Smooth muscle cell (in vitro differentiated cells): ENCODE measurements around the gene KMO. TPM values are rescaled to one million over a fixed set of nuclear protein-coding genes. Genes with fewer than 3 reads are reported as not detected.

Source experiments
- DNase-seq: peaks from one replicate; lab custom pipeline; 2025; ENCODE audit not compliant: unreplicated experiment; lab: John Stamatoyannopoulos, UW
- H2AFZ ChIP-seq: fragments of 200-600 bp; sonication (generic); 2 replicates; pipeline ENCODE4 v1.6.0; 2016; ENCODE audit warnings: antibody characterized with exemption, low read depth, mild to moderate bottlenecking
- H3F3A ChIP-seq: fragments of 200-600 bp; sonication (generic); 2 replicates; pipeline ENCODE4 v1.6.0; 2017; ENCODE audit warnings: antibody characterized with exemption, low read depth
- H3K27ac ChIP-seq: fragments of 200-600 bp; sonication (generic); 2 replicates; pipeline ENCODE4 v1.5.1; 2016; ENCODE audit warnings: low read depth, mild to moderate bottlenecking
- H3K27me3 ChIP-seq: fragments of 200-600 bp; sonication (generic); 2 replicates; pipeline ENCODE4 v1.6.1; 2016; ENCODE audit warnings: low read depth, mild to moderate bottlenecking
- H3K36me3 ChIP-seq: fragments of 200-600 bp; sonication (generic); 2 replicates; pipeline ENCODE4 v1.5.1; 2016; ENCODE audit warnings: low read depth
- H3K4me1 ChIP-seq: fragments of 200-600 bp; sonication (generic); 2 replicates; pipeline ENCODE4 v1.5.1; 2016; ENCODE audit warnings: low read depth
- H3K4me2 ChIP-seq: fragments of 200-600 bp; sonication (generic); 2 replicates; pipeline ENCODE4 v1.6.0; 2016; ENCODE audit warnings: mild to moderate bottlenecking
- H3K4me3 ChIP-seq: fragments of 200-600 bp; sonication (generic); 2 replicates; pipeline ENCODE4 v1.5.1; 2016; ENCODE audit warnings: mild to moderate bottlenecking
- H3K79me2 ChIP-seq: fragments of 200-600 bp; sonication (generic); 2 replicates; pipeline ENCODE4 v1.6.0; 2016; ENCODE audit warnings: low read depth, mild to moderate bottlenecking
- H3K9ac ChIP-seq: fragments of 200-600 bp; sonication (generic); 2 replicates; pipeline ENCODE4 v1.6.0; 2016; ENCODE audit warnings: low read depth
- H3K9me3 ChIP-seq: fragments of 200-600 bp; sonication (generic); replicated peaks from 2 replicates; pipeline ENCODE4 v1.5.1; 2016; ENCODE audit warnings: low read depth
- H4K20me1 ChIP-seq: fragments of 200-600 bp; sonication (generic); 2 replicates; pipeline ENCODE4 v1.6.0; 2016; ENCODE audit warnings: low read depth
- WGBS: methylation state at CpG from one replicate; pipeline ENCODE4 v1.1.7; 2016; ENCODE audit warnings: low lambda C conversion rate; 5-methylcytosine and 5-hydroxymethylcytosine counted together
- polyA plus RNA-seq: library from polyadenylated mRNA; unstranded; fragments of >200 nt; fragmentation: Nextera tagmentation; extraction: Ambion mirVana; gene quantifications from 2 replicates; pipeline ENCODE4 v1.2.1, GENCODE V29; 2016
- total RNA-seq: library from RNA; depleted of rRNA; stranded (reverse); fragments of >200 nt; gene quantifications from 2 replicates; pipeline ENCODE4 v1.2.3, GENCODE V29; 2014
- TF ChIP-seq, protein P1 (sequence below): fragments of 200-600 bp; sonication (generic); IDR thresholded peaks from 2 replicates; pipeline ENCODE4 v1.5.1; 2017; ENCODE audit warnings: borderline replicate concordance, mild to moderate bottlenecking, antibody characterized with exemption; ENCODE audit not compliant: insufficient read depth, poor library complexity, severe bottlenecking

KMO gene
- total and polyA plus RNA-seq, 2 experiments from 2014 or later: 0.09 TPM

GRCh38 chr1:241630899-241631298 is 98.7 kb downstream of the KMO start:
- DNase-seq: no peak
- H2AFZ ChIP-seq: no peak overlapping the region
- H3F3A ChIP-seq: no peaks in the 10 kb centered on the region
- no peak overlapping the region for H3K9ac ChIP-seq
- no peak overlapping the region for H3K27ac ChIP-seq
- H3K79me2 ChIP-seq: peaks cover 31% of the 10 kb centered on the region
- no peaks in the 10 kb centered on the region for H3K9me3 ChIP-seq
- WGBS: 96% methylated on average over 2 of the region's 2 CpGs
- H4K20me1 ChIP-seq: peaks cover 7% of the 10 kb centered on the region
- no peaks in the 10 kb centered on the region for H3K36me3 ChIP-seq
- H3K4me3 ChIP-seq: no peak overlapping the region
- H3K27me3 ChIP-seq: no peaks in the 10 kb centered on the region
- no peak overlapping the region for H3K4me2 ChIP-seq
- TF ChIP-seq, protein P1, sequence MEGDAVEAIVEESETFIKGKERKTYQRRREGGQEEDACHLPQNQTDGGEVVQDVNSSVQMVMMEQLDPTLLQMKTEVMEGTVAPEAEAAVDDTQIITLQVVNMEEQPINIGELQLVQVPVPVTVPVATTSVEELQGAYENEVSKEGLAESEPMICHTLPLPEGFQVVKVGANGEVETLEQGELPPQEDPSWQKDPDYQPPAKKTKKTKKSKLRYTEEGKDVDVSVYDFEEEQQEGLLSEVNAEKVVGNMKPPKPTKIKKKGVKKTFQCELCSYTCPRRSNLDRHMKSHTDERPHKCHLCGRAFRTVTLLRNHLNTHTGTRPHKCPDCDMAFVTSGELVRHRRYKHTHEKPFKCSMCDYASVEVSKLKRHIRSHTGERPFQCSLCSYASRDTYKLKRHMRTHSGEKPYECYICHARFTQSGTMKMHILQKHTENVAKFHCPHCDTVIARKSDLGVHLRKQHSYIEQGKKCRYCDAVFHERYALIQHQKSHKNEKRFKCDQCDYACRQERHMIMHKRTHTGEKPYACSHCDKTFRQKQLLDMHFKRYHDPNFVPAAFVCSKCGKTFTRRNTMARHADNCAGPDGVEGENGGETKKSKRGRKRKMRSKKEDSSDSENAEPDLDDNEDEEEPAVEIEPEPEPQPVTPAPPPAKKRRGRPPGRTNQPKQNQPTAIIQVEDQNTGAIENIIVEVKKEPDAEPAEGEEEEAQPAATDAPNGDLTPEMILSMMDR: no peak
- H3K4me1 ChIP-seq: no peaks in the 10 kb centered on the region

- Histone ChIP-seq H3K36me3 (no peaks in the 10 kb centered on the region), H3K79me2 (peaks cover 33% of the 10 kb centered on the region), H4K20me1 (peaks cover 7% of the 10 kb centered on the region), H3K4me3 (no peak overlapping the region), H3K4me2 (no peak overlapping the region), H2AFZ (no peak overlapping the region), H3K27ac (no peak overlapping the region), H3K9ac (no peak overlapping the region), H3K27me3 (no peaks in the 10 kb centered on the region), H3F3A (no peaks in the 10 kb centered on the region), H3K9me3 (no peaks in the 10 kb centered on the region), H3K4me1 (peaks cover 3% of the 10 kb centered on the region)
- no peak for DNase-seq
- WGBS: 88% methylated on average over 5 of the region's 5 CpGs
- TF ChIP-seq, protein P1: no peak
These were observed 99.5 kb downstream of the KMO start for GRCh38 chr1:241631674-241632073.

DNA sequence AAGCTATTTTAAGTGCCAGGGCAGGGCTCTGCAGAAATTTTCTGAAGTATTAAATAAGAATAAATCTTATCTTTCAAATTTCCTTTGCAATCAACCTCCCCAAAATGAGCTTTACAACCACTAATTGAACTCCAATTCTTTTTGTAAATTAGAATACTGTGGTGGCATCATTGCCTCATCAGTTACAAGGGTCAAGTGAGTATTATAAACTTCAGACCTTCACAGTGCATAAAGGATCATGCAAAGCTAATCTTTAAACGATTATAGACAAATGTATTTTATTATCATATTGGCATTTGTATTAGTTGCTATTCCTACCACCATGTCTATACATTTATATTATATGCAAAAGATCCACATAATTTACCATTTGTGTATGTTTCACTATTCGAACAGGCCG is 100.8 kb downstream of the KMO start:
- Histone ChIP-seq H3K4me1 (peaks cover 17% of the 10 kb centered on the region), H3K9me3 (no peaks in the 10 kb centered on the region), H3K79me2 (peaks cover 42% of the 10 kb centered on the region), H3K4me3 (no peak overlapping the region), H3F3A (no peaks in the 10 kb centered on the region), H3K4me2 (no peak overlapping the region), H2AFZ (no peak overlapping the region), H3K9ac (no peak overlapping the region), H3K27me3 (no peaks in the 10 kb centered on the region), H3K27ac (no peak overlapping the region), H3K36me3 (no peaks in the 10 kb centered on the region), H4K20me1 (peaks cover 20% of the 10 kb centered on the region)
- WGBS: 87% methylated on average over 3 of the region's 3 CpGs
- DNase-seq: no peak
- TF ChIP-seq, protein P1: no peak

GRCh38 chr1:241635556-241636152 is 103.5 kb downstream of the KMO start:
- no peaks in the 10 kb centered on the region for H3K36me3 ChIP-seq
- no peak overlapping the region for H3K4me3 ChIP-seq

More at GRCh38 chr1:241635556-241636152, 103.5 kb downstream of the KMO start:
- H3K9me3 ChIP-seq: no peaks in the 10 kb centered on the region
- H3K4me1 ChIP-seq: peaks cover 27% of the 10 kb centered on the region
- peaks cover 3% of the 10 kb centered on the region for H3F3A ChIP-seq
- TF ChIP-seq, protein P1: no peak
- no peak overlapping the region for H3K9ac ChIP-seq
- 92% methylated on average over 4 of the region's 4 CpGs for WGBS
- no peak overlapping the region for H2AFZ ChIP-seq
- H3K4me2 ChIP-seq: no peak overlapping the region
- no peak for DNase-seq
- no peak overlapping the region for H3K27ac ChIP-seq
- peaks cover 23% of the 10 kb centered on the region for H4K20me1 ChIP-seq
- peaks cover 54% of the 10 kb centered on the region for H3K79me2 ChIP-seq
- no peaks in the 10 kb centered on the region for H3K27me3 ChIP-seq
